NCI-H2196 (cell line): ENCODE measurements around the gene CYB561.

ENCODE experiments used
- DNase-seq: peaks from one replicate; lab custom pipeline; 2025; ENCODE audit not compliant: unreplicated experiment; lab: John Stamatoyannopoulos, UW

CYB561 gene

GRCh38 chr17:63452046-63452961 is 6.2 kb upstream of the CYB561 start:
- DNase-seq: no peak

- DNase-seq: no peak
Observed at GRCh38 chr17:63451150-63451549, 5.0 kb upstream of the CYB561 start.

- no peak for DNase-seq
Observed at GRCh38 chr17:63450551-63450950, 4.4 kb upstream of the CYB561 start.

GRCh38 chr17:63448655-63449054 is 2.5 kb upstream of the CYB561 start:
- DNase-seq: no peak

GRCh38 chr17:63447471-63448009 is 1.4 kb upstream of the CYB561 start:
- peak; percentile 47 for DNase-seq

- peak; percentile 87 for DNase-seq
Observed at GRCh38 chr17:63446753-63447470, 806 bp upstream of the CYB561 start.

GRCh38 chr17:63445571-63445953 is 544 bp downstream of the CYB561 start:
- DNase-seq: peak; percentile 67

- DNase-seq: no peak
Observed at GRCh38 chr17:63445065-63445464, 1.0 kb downstream of the CYB561 start.

- DNase-seq: no peak
Observed at GRCh38 chr17:63444457-63444856, 1.6 kb downstream of the CYB561 start.

- DNase-seq: no peak
Observed at GRCh38 chr17:63443053-63443452, 3.1 kb downstream of the CYB561 start.

- DNase-seq: no peak
Observed at GRCh38 chr17:63442549-63443035, 3.5 kb downstream of the CYB561 start.

GRCh38 chr17:63442074-63442473 is 4.0 kb downstream of the CYB561 start:
- DNase-seq: no peak

- DNase-seq: no peak
Observed at GRCh38 chr17:63441654-63442053, 4.5 kb downstream of the CYB561 start.

- no peak for DNase-seq
Observed at GRCh38 chr17:63440770-63441335, 5.3 kb downstream of the CYB561 start.

GRCh38 chr17:63440127-63440769 is 5.9 kb downstream of the CYB561 start:
- DNase-seq: no peak

GRCh38 chr17:63439687-63440086 is 6.4 kb downstream of the CYB561 start:
- DNase-seq: no peak

GRCh38 chr17:63438092-63439051 is 7.7 kb downstream of the CYB561 start:
- DNase-seq: no peak

GRCh38 chr17:63437287-63438091 is 8.6 kb downstream of the CYB561 start:
- no peak for DNase-seq

GRCh38 chr17:63436523-63437110 is 9.5 kb downstream of the CYB561 start:
- no peak for DNase-seq
